Anterior cingulate cortex (tissue), 58 donors: ENCODE results near the gene CSRNP3.

Source experiments
- DNase-seq, 58 donors: peaks; one replicate each; lab custom pipeline; 2025; lab: John Stamatoyannopoulos, UW

The CSRNP3 gene

GRCh38 chr2:165720511-165720910 is 251.0 kb downstream of the CSRNP3 start:
- no peak for DNase-seq

DNA sequence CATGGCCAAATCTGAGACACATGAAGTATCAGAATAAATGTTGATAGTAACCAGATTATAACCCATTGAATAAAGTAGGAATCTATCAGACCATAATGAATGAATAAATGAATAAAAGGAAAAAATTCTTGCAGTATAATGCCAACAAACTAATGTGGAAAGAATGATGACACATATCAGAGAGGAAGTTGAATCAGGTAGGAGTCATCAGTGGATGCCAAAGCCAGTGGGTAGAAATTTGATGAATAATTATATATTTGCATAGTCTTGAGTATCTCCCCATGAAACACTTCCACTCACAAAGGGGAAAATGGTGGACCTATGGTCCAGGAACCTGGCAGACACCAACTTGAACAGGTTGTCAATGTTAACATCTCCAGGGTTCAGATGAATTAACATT is 255.9 kb downstream of the CSRNP3 start:
- no peak for DNase-seq
